GM18498 (cell line): Measurements from ENCODE around the gene SSTR3.

ENCODE experiments used
- ATAC-seq: cut with Tn5 transposase; IDR thresholded peaks from one replicate; pipeline ENCODE4 v1.9.1; 2021; ENCODE audit warnings: mild to moderate bottlenecking, moderate library complexity; ENCODE audit not compliant: unreplicated experiment

The SSTR3 gene

DNA sequence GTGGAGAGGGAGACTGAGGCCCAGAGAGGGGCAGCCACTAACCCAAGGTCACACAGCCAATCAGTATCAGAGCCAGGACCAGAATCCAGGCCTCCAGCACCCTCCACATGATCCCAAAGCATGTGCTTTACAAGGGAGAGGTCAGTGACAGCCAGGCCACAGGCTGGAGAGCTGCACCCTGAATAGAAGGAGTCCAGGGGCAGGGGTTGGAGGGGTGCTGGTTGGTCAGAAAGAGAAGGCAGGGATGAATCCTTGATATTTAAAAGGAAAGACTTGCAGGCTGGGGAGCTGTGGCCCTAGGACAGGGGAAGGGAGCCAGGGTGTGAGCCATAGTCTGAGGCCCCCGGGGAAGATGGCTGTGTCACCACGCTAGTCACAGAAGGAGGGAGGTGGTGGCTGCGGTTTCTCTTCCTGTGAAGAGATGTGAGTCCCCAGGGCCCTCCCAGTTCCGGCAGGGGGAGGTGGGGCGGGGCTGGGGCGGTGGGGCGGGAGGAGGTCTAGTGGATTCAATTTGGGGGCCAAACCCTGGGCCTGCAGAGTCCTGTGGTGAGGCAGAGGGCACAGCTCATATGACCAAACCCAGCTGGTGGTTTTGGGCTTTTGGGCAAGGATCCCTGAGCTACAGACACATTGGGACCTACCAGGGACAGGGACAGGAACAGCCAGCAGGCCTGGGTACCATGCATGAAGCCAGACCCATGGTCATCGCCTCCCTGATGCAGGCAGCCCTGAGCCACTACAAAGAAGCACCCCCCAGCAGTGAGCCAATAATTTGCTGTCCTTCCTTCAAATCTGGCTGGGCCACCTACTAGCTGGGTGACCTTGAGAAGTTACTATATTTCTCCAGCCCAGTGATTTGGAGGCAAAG, 17.8 kb upstream of the SSTR3 start:
- ATAC-seq: peak; percentile 54

- ATAC-seq: no peak
These were observed 16.9 kb upstream of the SSTR3 start for GRCh38 chr22:37229012-37229804.

- ATAC-seq: no peak
These were observed 16.1 kb upstream of the SSTR3 start for GRCh38 chr22:37228106-37229011.

- no peak for ATAC-seq
These were observed 14.2 kb upstream of the SSTR3 start for GRCh38 chr22:37226514-37226913.

GRCh38 chr22:37226087-37226486, 13.8 kb upstream of the SSTR3 start:
- no peak for ATAC-seq

- ATAC-seq: no peak
These were observed 13.2 kb upstream of the SSTR3 start for GRCh38 chr22:37225481-37225880.

GRCh38 chr22:37224757-37225420, 12.6 kb upstream of the SSTR3 start:
- no peak for ATAC-seq

DNA sequence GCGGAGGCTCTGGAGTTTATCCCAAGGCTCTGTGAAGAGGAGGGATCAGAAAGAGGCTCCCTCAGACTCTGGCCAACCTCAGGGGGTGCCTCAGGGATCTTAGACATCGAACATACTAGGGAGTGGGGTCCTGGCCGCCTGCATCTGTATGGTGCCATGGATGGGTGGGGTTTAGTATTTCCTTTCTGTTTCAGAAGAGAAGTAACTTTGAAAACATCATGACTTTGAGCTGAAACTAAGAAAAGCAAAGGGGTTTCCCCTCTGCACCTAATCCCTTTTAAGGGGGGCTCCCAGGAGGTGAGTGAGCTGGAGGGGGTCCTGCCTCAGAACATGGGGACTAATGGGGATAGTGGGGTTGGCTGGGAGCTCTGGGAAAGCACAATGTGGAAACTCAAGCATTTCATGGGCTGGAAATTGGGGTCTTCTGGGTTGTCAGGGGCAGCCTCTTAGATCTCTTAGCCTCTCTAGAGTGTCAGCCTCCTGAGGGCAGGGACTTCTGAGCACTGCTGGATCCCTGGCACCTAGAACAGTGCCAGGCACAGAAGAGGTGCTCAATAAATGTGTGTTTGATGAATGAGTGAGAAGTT, 11.8 kb upstream of the SSTR3 start:
- no peak for ATAC-seq

GRCh38 chr22:37222440-37222971, 10.2 kb upstream of the SSTR3 start:
- ATAC-seq: no peak

DNA sequence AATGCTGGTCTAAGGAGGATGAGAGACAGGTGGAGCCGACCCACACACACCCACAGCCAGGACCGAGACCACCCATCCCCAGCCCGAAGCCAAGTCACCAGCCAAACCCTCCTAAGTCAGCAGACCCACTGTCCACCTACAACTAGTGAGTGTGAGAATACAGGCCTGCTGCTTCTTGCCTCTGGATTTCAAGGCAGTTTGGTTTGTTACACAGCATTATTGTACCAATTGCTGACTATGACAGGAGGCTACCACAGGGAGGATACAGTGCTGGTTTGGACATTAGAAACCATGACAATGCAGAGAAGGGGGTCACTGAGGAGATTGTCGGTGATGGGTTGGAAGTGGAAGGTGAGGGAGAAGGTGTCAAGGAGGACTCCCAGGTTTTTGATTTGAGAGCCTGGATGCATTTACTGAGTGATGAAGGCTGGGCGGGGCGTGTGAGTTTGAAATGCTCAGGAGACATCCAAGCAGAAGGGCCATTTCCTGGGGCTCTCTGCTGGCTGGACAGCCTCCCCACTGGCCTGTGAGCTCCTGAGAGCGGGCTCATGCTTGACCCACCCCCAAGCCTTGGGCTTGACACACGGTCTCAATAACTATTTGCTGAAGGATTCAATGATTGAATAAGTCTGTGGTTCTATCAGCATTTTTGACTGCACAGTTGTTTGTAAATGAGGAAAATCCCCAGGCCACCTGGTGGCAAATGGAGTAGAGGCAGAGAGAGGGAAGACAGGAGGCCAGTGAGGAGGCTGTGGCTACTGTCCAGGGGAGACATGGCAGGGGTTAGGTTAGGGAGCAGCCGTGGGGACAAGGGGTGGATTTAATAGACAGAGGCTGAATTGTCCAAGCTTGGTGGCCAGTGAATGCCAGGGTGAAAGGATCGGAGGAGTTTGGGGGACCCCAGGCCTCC, 9.4 kb upstream of the SSTR3 start:
- no peak for ATAC-seq

- no peak for ATAC-seq
These were observed 8.3 kb upstream of the SSTR3 start for GRCh38 chr22:37220543-37220981.

DNA sequence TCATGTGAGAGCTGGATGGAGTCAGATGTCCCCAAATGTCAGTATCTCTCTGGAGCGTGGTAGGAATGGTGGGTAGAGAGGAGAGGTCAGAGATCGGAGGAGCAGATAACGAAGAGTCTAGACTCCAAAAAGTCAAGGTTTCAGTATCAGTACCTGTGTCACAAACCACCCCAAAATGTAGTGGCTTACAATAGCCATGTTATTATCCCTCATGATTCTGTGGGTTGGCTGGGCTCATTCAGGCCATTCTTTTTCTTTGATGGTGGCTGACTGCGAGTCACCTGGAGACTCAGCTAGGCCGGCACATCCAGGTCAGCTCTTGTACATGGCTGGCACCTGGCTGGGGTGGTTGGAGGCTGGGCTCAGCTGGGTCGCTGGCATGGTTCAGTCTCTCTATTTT, 7.3 kb upstream of the SSTR3 start:
- peak; percentile 22 for ATAC-seq

DNA sequence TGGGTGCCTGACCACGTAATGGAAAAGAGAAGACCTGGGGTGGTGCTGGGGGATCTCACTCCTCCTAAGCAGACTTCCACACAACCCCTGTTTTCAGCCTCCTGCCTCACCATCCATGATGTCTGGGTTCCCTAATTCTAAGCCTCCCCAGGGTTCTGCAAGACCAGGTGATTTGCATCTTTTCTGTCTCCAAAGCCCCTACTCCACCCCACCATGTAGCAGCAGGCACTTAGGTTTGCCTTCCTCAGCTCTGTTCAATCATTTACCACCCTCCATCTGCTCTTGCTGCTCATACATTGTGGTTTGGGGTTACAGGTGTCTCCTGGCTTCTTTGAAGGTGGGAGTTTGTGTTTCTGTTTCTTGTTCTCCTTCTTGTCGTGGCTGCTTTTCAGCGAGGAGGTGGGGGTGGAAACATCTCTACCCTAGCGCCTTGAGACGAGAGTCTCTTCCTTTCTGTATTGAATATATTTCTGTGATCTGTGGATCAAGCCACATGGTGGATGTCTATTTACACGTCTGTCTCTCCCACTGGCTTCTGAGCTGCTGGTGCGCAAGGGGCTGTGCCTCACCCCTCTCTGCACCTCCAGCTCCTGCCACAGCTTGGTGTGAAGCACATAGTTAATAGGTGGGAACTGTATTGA, 6.6 kb upstream of the SSTR3 start:
- peak; percentile 76 for ATAC-seq

GRCh38 chr22:37218399-37218770, 6.1 kb upstream of the SSTR3 start:
- no peak for ATAC-seq

DNA sequence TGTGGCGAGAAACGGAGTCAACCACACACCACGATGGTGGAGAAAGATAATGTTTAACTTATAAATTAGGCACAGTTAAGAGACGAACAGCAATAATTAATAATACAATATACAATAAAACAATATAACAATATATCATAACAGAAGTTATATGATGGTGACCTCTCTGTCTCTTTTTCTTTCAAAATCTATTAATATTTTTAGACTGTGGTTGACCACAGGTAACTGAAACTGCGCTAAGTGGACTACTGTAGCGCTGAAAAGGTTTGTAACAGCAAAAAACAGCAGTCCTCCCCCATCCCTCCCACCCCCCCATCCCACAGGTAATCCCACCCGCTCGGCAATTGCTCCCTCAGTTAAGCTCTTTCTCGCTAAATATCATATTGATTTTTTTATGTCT, 3.6 kb upstream of the SSTR3 start:
- no peak for ATAC-seq

- ATAC-seq: no peak
These were observed 2.4 kb upstream of the SSTR3 start for GRCh38 chr22:37214731-37215030.

DNA sequence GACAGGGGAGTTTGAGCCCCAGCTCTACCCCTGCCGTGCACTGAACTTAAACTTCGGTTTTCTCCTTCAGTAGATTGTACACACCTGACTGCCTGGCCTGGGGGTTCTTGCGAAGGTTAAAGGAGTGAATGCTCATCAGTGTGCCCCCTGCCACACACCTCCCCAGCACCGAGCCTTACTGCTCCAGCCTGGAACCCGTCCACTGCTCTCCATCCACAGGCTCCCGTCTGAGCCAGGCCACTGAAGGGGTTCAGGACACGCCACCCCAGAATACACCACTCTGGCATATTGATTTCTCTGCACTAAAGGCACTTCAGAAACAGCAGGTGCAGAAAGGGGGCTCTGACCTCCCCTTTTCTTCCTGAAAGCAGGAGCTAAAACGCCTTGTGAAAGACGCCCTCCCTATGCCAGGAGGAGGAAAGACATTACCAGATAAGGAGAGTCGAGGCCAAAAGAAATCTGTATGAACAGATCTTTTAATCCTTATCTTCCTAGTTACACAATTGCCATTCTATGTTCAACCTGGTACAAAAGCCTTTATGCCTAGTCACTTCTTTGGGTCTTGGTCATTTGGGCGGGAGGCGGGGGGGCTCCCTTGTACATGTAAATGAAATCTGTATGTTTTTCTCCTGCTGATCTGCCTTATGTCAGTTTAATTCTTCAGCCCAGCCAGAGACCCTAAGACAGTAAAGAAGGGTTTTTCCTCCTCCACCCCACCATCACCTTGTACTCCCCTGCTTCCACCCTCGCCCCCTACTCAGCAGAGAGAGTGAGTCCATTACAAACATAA, 1.9 kb upstream of the SSTR3 start:
- no peak for ATAC-seq
